PC-3 (cell line): ENCODE results near the gene ADCYAP1R1. TPM values are rescaled to one million over a fixed set of nuclear protein-coding genes. Genes with fewer than 3 reads are reported as not detected.

Experiments used
- ATAC-seq: fragments of 200-7000 bp; cut with Tn5 transposase; 2 replicates; pipeline ENCODE4 v1.9.1; 2020; ENCODE audit warnings: mild to moderate bottlenecking, moderate library complexity
- BruUV-seq: library from RNA; stranded (reverse); fragments of 400-500 nt; replicated peaks from 2 replicates; lab custom pipeline; 2021; lab: Mats Ljungman, UMichigan
- CTCF ChIA-PET: fragments of 300-600 bp; sonication (Branson Sonifier 250); formaldehyde crosslinking; loops from one replicate; lab custom pipeline; 2022; ENCODE audit warnings: antibody characterized with exemption; lab: Charles Lee
- POLR2A ChIA-PET: fragments of 300-600 bp; sonication (Branson Sonifier 250); formaldehyde crosslinking; loops from one replicate; lab custom pipeline; 2022; ENCODE audit warnings: antibody characterized with exemption; ENCODE audit not compliant: unreplicated experiment; lab: Charles Lee
- DNase-seq: peaks from one replicate; pipeline ENCODE4 v3.0.0-alpha.2; 2015
- H2AFZ ChIP-seq: fragments of 300-600 bp; sonication (generic); 2 replicates; pipeline ENCODE4 v1.6.0; 2016; ENCODE audit warnings: antibody characterized with exemption, low read length
- H3F3A ChIP-seq: fragments of 300-600 bp; sonication (generic); one replicate; pipeline ENCODE4 v1.6.0; 2017; ENCODE audit warnings: antibody characterized with exemption, low read length, control low read depth, mild to moderate bottlenecking; ENCODE audit not compliant: unreplicated experiment
- H3K27ac ChIP-seq: fragments of 300-600 bp; sonication (generic); 2 replicates; pipeline ENCODE4 v1.5.1; 2016; ENCODE audit warnings: mild to moderate bottlenecking, low read length
- H3K27me3 ChIP-seq: fragments of 300-600 bp; sonication (generic); 2 replicates; pipeline ENCODE4 v1.6.1; 2016; ENCODE audit warnings: low read length, mixed read lengths
- H3K36me3 ChIP-seq: fragments of 300-600 bp; sonication (generic); 2 replicates; pipeline ENCODE4 v1.6.1; 2016; ENCODE audit warnings: low read depth, mixed run types, low read length, mixed read lengths
- H3K4me1 ChIP-seq: fragments of 300-600 bp; sonication (generic); 2 replicates; pipeline ENCODE4 v1.5.1; 2016; ENCODE audit warnings: low read length; ENCODE audit not compliant: insufficient read depth
- H3K4me2 ChIP-seq: fragments of 300-600 bp; sonication (generic); 2 replicates; pipeline ENCODE4 v1.6.0; 2016; ENCODE audit warnings: low read length
- H3K4me3 ChIP-seq: fragments of 300-600 bp; sonication (generic); 2 replicates; pipeline ENCODE4 v1.5.1; 2016; ENCODE audit warnings: mild to moderate bottlenecking, low read length, mixed read lengths
- H3K79me2 ChIP-seq: fragments of 300-600 bp; sonication (generic); 2 replicates; pipeline ENCODE4 v1.6.1; 2017; ENCODE audit warnings: low read length, mixed read lengths
- H3K9ac ChIP-seq: fragments of 300-600 bp; sonication (generic); 2 replicates; pipeline ENCODE4 v1.6.0; 2016; ENCODE audit warnings: mild to moderate bottlenecking, low read length
- H3K9me2 ChIP-seq: fragments of 300-600 bp; sonication (generic); replicated peaks from 2 replicates; pipeline ENCODE4 v1.6.1; 2016; ENCODE audit warnings: mixed run types, low read length, mixed read lengths
- H3K9me3 ChIP-seq: fragments of 300-600 bp; sonication (generic); 2 replicates; pipeline ENCODE4 v1.6.1; 2016; ENCODE audit warnings: low read length, mixed read lengths
- H4K20me1 ChIP-seq: fragments of 300-600 bp; sonication (generic); 2 replicates; pipeline ENCODE4 v1.6.1; 2016; ENCODE audit warnings: low read length, mixed read lengths
- EZH2 ChIP-seq: fragments of 300-600 bp; sonication (generic); IDR thresholded peaks from one replicate; pipeline ENCODE4 v1.6.1; 2017; ENCODE audit warnings: antibody characterized with exemption, mild to moderate bottlenecking, low read length; ENCODE audit not compliant: unreplicated experiment
- EZH2phosphoT487 ChIP-seq: fragments of 300-600 bp; sonication (generic); IDR thresholded peaks from 2 replicates; pipeline ENCODE4 v1.6.1; 2018; ENCODE audit warnings: mild to moderate bottlenecking, antibody characterized with exemption, low read length, borderline replicate concordance
- intact Hi-C: fragments of 100-400 bp; cut with micrococcal nuclease; formaldehyde crosslinking; loops from 2 replicates; pipeline ENCODE4 v1.9.0; 2023
- total RNA-seq: library from RNA; depleted of rRNA; stranded (reverse); fragments of >200 nt; gene quantifications from 2 replicates; pipeline ENCODE4 v1.2.3, GENCODE V29; 2014
- TF ChIP-seq, protein P1 (sequence below): fragments of 300-600 bp; sonication (generic); conservative IDR thresholded peaks from 2 replicates; pipeline ENCODE4 v1.5.1; 2017; ENCODE audit warnings: antibody characterized with exemption, low read depth, mild to moderate bottlenecking, low read length

The ADCYAP1R1 gene
- total RNA-seq, 1 experiment from 2014 or later = not detected

DNA sequence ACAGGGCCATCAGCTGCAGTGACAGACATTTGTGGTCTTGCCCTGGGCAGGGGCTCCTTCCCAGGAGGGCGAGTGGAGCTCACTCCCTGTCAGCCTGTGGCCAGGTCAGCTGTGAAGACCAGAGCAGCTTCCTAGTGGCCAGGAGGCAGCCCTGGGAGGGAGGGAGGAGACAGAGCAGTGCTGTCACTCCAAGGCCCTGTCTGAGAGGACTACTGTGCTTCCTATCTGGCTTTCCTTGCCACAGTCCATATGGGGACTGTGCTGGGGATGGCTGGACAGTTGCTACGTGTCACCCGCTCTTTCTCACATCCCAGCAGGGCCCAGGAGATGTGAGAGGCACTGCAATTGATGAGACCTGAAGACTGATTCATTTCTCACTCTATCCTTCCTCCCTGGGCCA lies 15.2 kb upstream of the ADCYAP1R1 start:
- Histone ChIP-seq H3K9me2 (no peaks in the 10 kb centered on the region), H3F3A (no peaks in the 10 kb centered on the region), H3K4me1 (no peaks in the 10 kb centered on the region), H3K79me2 (no peaks in the 10 kb centered on the region), H3K27me3 (peaks cover 35% of the 10 kb centered on the region), H3K4me3 (no peak overlapping the region), H3K36me3 (no peaks in the 10 kb centered on the region), H3K9me3 (no peaks in the 10 kb centered on the region), H4K20me1 (no peaks in the 10 kb centered on the region), H2AFZ (no peak overlapping the region), H3K27ac (no peak overlapping the region), H3K9ac (no peak overlapping the region), H3K4me2 (no peak overlapping the region)
- TF ChIP-seq, protein P1, sequence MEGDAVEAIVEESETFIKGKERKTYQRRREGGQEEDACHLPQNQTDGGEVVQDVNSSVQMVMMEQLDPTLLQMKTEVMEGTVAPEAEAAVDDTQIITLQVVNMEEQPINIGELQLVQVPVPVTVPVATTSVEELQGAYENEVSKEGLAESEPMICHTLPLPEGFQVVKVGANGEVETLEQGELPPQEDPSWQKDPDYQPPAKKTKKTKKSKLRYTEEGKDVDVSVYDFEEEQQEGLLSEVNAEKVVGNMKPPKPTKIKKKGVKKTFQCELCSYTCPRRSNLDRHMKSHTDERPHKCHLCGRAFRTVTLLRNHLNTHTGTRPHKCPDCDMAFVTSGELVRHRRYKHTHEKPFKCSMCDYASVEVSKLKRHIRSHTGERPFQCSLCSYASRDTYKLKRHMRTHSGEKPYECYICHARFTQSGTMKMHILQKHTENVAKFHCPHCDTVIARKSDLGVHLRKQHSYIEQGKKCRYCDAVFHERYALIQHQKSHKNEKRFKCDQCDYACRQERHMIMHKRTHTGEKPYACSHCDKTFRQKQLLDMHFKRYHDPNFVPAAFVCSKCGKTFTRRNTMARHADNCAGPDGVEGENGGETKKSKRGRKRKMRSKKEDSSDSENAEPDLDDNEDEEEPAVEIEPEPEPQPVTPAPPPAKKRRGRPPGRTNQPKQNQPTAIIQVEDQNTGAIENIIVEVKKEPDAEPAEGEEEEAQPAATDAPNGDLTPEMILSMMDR = no peak
- intact Hi-C loops = no loop called here
- ChIA-PET CTCF (no interaction called here), POLR2A (no interaction called here)
- no peak for ATAC-seq
- DNase-seq = no peak
- no TSS peak for BruUV-seq

DNA sequence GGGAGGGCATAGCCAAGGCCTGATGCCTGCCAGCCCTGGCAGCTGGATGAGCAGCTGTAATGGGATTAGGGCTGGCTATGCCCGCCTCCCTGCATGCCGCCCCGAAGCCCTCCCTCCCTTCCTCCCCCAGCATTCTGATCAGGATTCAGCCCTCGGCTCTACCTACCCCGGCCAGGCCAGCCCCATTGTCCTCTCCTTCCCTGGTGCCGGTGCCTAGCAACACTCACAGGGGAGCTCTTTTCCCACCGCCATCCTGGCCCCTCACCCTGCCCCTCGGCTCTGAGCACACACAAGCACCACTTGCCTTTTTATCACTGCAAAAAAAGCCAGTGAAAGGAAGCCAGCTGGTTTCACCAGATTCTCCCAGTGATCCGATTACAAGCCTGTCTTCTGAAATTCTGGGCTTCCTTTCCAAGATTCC lies 9.0 kb upstream of the ADCYAP1R1 start:
- TF ChIP-seq, protein P1 = no peak
- TF ChIP-seq EZH2 (no peak), EZH2phosphoT487 (no peak)
- Histone ChIP-seq H3K36me3 (no peaks in the 10 kb centered on the region), H3K9me3 (no peaks in the 10 kb centered on the region), H4K20me1 (no peaks in the 10 kb centered on the region), H3K27me3 (peaks cover 63% of the 10 kb centered on the region), H3K27ac (no peak overlapping the region), H3K79me2 (no peaks in the 10 kb centered on the region), H3K9ac (no peak overlapping the region), H2AFZ (no peak overlapping the region), H3K4me2 (no peak overlapping the region), H3K4me1 (no peaks in the 10 kb centered on the region), H3F3A (no peaks in the 10 kb centered on the region), H3K9me2 (no peaks in the 10 kb centered on the region), H3K4me3 (no peak overlapping the region)
- intact Hi-C loops = no loop called here
- ChIA-PET POLR2A (no interaction called here), CTCF (no interaction called here)
- no peak for ATAC-seq
- no peak for DNase-seq
- BruUV-seq = no TSS peak

DNA sequence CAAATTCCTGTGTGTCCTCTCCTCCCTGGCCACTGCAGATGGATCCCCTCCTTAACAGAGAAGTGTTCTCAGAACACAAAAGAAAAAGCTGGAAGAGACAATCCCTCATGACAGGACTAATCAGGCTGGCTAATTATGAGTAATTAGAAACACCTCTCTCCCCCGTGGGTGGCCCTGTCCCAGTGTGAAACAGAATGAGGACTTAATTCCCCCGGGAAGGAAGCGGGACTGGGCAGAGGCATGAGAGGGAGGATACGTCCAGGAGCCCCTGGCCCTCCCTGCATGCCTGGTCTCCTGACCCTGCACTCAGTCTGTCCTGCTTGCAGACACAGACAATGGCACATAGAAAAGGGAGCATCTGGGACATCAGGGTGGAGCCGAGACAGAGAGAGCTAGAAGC lies 7.6 kb upstream of the ADCYAP1R1 start:
- ATAC-seq = no peak
- DNase-seq = no peak

More for the DNA sequence above, 7.6 kb upstream of the ADCYAP1R1 start:
- intact Hi-C loops = no loop called here
- Histone ChIP-seq H2AFZ (no peak overlapping the region), H3K36me3 (no peaks in the 10 kb centered on the region), H3K9me3 (no peaks in the 10 kb centered on the region), H3K4me3 (no peak overlapping the region), H3K27me3 (peaks cover 60% of the 10 kb centered on the region), H3K9ac (no peak overlapping the region), H3F3A (no peaks in the 10 kb centered on the region), H4K20me1 (no peaks in the 10 kb centered on the region), H3K79me2 (no peaks in the 10 kb centered on the region), H3K9me2 (no peaks in the 10 kb centered on the region), H3K27ac (no peak overlapping the region), H3K4me1 (no peaks in the 10 kb centered on the region), H3K4me2 (no peak overlapping the region)
- BruUV-seq = no TSS peak
- CTCF ChIA-PET = interaction anchor here (0.6 kb wide), 1 partner anchor 61 kb away, joined by 3 read pairs; no protein-coding TSS in a partner anchor
- POLR2A ChIA-PET = no interaction called here
- TF ChIP-seq EZH2 = no peak
- TF ChIP-seq EZH2phosphoT487 = no peak
- TF ChIP-seq, protein P1 = no peak
